ENCODE results near the gene DAAM2.

The DAAM2 gene

DNA sequence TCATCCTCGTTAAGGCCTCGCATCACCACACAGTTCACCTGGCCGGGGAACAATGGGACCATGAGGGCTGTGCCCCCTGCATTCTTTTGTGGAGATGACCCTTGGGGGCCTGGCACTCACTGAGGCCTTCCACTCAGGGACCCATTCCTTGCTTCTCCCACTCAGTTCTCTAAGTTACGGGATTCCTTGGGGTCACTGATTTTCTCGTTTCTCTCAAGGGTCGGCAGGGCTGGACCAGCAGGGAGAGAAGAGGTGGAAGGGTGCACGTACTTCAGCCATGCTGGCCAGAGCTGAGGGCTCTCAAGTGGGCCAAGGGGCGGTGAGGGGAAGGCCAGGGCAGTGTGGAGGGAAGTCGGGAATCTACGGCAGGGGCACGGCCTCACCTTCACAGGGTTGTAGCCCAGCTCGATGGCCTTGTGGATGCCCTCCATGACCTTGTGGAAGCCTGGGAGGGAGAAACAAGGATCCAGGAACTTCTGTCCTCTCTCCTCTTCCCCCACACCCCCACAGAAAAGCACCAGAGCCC lies 121.3 kb downstream of the DAAM2 start:
- DNase-seq, result no peak

DNA sequence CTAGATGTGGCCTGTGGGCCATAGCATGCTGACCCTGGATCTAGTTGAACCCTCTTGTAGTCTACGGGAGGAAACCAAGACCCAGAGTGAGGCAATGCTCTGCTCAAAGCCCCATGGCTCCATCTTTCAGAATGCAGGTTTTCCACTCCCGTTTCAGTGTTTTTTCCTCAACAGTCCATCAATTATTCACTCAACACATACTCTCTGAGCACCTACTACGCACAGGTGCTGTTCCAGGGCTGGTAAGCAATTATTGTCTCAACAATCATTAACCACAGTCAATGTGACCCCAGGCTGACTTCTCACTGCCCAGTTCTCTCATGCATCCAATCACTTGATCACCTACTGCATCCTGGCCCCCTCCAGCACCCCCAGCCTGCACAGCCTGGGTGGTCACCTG lies 122.1 kb downstream of the DAAM2 start:
- DNase-seq, result no peak

DNA sequence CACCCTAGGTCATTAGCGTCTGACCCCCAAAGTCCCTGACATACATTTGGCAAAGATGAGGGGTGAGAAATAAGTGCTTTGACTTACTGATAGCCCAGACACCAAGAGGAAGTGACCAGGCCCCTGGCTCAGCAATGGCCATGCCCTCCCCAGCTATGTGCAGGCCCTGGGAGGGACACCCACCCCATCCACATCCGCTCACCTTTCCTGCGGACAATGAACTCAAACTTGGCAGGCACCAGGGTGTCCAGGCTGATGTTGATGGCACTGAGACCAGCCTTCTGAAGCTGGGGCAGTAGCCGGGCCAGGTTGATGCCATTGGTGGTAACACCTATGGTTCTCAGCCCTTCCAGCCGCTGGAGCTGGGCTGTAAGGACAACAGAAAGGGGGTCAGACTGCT lies 123.7 kb downstream of the DAAM2 start:
- DNase-seq, result no peak

DNA sequence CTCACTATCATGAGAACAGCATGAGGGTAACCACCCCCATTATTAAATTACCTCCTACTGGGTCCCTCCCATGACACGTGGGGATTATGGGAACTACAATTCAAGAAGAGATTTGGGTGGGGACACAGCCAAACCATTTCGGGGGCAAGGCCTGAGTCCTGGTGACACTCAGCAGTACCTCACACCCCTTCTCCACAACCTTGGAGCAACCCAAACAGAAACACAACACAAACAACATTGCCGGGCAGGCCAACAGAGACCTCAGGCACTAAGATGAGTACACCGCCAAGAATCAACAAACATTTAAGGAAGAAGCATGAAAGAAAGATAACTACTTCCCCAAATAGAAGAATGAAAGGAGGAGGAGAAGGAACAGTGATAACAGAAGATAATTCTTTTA lies 125.2 kb downstream of the DAAM2 start:
- no peak for DNase-seq

DNA sequence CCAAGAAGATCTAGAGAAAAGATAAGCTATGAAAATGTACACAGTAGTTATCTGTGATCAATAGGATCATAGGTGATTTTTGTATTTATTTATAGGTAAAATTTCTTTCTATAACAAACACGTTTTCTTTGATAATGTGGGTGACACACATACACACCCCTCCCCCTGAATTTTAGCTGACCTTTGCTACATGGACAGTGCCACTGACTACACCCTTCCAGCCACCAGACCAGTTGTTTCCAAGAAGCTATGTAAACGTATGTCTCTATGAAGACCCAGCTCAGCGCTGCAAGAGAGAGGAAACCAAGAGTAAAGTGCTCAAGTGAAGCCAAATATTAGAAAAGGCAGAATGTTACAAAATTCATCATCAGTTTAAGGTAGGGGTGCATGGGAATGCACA lies 125.8 kb downstream of the DAAM2 start:
- DNase-seq, result no peak

DNA sequence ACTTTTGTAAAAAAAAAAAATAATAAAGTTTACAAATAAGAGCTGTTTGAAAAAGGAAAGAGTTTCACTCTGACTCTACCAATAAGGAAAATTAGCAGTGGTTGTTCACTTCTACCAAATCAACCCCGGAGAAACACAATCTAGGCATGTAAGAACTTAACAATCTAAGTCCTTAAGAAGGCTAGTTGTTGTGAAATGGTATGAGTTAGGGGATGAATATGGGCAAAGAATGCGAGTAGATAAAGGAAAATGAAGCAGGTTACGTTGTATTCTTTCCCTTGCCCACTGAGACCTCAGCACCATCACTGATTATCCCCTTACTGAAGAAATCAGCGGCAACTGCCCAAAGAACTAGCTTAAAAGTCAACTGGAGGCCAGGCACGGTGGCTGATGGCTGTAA lies 126.7 kb downstream of the DAAM2 start:
- no peak for DNase-seq

DNA sequence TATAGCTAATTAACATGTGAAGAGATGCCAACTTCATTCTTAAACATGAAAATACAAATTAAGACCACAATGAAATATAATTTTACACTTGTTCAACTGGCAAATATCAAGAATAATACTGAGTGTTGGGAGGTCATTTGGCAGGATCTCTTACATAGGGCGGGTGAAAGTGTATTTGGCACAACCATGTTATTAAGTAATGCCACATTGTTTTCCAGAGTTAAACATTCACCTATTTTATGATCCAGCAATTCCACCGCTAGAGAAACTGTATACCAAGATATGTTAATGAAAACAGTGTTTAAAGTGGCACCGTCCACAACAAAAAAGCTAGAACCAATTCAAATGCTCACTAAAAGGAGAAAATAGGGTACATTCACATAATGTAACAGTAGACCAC lies 128.0 kb downstream of the DAAM2 start:
- DNase-seq, result no peak

DNA sequence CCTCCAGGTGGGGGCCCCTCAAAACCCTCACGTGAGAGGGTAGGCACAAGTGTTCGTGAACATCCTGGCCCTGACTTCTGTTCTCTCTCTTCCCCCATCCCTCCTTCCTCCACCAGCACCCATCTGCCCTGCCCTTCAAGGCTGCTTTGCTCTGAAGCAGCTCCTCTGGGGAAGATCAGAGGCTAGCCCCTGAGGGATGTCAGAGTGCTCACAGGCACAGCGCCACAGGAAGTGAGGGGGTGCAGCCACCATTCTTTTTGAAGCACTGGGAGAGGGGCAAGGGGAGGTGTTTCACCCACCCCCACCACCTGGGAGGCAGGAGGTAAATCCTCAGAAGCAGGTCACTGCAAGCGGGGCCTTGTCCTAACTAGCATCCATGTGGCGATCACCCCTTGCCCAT lies 130.6 kb downstream of the DAAM2 start:
- no peak for DNase-seq

DNA sequence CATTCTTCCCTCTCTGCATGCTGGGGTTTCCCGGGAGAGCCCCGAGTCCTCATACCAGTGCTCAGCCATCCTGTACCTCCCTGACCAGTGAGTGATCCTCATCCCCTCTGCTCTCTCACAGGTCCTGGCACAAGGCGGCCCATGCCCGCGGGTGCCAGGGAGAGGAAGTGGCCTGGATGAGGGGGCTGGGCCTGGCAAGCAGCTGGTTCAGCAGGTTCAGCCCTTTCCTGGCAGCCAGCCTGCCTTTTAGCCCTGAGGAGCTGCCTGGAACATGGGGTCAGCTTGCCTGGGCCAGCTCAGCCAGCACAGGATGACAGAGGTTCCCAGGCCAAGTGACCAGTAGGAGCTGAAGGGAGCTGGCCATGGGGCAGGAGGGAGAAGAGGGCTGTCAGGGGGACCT lies 131.2 kb downstream of the DAAM2 start:
- no peak for DNase-seq

DNA sequence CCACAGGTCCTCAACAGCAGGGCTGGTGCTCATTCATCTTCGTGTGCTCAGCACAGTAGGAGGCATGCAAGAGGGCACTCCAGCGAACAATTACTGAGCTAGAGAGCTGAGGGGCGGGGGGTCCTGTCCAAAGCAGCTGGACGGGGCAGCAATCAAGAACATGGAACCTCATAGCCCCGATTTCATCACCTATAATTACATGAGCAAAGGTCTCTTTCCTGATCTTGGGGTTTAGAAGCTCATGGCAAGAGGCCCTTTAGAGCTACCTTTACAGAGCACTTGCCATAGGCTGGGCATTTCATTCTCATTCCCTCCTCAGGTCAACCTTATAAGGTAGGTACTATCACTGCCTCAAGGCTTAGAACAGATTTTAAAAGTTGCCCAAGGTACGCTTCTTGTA lies 131.7 kb downstream of the DAAM2 start:
- no peak for DNase-seq

DNA sequence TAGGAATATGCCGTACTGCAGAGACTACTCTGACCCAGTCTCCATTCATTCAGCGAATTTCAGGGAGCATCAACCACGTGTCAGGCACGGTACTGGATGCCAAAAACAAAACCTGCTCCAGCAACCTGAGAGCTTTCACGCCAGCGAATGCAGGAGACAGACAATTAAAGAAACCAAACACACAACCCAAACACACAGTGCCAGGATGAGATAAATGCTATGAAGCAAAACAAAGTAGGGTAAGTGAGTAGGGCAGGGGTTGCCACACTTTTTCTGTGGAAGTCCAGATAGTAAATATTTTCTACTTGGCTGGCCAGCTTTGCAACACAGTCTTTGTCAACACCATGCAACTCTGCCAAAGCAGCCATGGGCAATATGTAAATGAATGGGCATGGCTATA lies 132.1 kb downstream of the DAAM2 start:
- DNase-seq, result no peak

DNA sequence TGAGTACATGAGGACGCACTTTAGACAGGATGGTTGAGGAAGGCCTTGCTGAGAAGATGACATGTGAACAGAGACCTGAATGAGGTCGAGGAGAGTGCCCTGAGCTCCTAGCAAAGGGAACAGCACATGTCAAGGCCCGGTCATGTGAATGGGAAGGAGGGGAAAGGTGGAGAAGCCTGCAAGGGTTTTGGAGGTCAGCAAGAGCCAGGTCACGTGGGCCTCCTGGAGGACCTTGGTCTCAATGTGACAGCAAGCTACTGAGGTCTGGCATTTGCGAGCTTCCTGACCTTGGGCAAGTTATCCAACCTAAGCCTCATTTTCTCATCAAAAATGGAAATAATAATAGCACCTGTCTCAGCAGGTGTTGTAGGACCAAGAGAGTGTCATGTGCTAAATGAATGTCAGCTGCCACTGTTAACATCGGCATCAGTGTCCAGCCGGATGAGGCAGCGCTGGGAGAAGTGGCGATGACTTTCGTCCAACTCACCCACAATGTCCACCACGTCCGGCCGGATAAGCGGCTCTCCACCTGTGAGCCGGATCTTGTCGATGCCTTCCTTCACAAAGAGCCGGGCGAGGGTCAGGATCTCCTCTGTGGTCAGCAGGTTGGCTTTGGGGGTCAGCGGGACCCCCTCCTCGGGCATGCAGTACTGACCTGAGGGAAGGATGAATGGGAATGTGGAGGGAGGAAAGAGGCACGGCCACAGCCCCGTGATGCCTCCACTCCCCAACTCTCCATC lies 133.2 kb downstream of the DAAM2 start:
- no peak for DNase-seq

DNA sequence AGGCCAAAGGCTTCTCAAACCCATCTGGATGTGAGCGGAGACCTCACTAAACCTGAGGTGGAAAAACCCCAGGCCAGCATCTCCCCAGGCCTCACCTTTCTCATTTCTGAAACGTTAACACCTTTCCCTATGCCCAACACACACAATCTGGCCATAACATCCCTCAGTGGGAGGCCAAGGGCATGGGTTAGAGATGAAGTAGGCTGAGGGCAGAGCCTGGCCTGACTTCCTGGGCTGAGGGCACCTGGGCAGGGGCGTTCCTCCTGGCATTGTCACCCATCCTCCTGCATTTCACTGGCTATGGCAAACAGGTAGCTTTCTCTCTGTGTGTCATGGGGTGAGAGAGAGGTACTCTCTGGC lies 133.7 kb downstream of the DAAM2 start:
- DNase-seq, result no peak

DNA sequence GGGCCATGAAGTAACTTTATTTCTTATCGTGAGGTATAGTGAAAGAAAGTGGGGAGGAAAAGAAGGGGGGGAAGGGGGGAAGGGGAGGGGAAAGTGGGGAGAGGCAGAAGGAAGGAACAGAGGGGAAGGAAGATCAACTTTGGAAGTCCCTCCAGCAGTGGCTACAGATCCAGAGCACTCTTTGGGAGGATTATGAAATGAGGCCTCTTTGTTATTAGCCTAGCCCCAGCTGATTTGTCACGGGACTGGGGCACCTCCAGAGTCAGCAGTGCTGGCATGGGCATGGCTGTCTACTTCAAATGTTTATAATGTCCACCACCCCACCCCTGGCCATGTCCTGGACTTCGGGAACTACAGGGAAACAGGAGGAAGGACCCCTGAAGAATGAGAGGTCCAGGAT lies 134.5 kb downstream of the DAAM2 start:
- no peak for DNase-seq

DNA sequence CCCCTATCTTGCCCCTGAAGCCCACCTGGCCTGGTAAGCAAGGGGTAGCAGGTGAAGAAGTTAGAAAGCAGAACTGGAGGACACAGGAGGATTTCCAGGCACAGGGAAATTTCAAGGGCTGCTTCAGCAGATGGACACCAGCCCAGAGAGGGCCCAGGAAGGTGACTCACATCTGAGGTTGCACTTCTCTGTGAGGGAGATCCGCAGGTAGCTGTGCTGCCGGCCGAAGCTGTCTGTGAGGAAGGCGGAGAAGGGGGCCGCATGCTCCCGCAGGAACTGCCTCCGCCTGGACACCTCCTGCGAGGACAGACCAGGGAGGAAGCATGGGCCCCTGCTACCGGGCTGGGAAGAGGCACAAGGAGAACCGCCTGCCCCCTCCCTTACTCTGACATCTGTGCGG lies 135.0 kb downstream of the DAAM2 start:
- DNase-seq, result no peak

DNA sequence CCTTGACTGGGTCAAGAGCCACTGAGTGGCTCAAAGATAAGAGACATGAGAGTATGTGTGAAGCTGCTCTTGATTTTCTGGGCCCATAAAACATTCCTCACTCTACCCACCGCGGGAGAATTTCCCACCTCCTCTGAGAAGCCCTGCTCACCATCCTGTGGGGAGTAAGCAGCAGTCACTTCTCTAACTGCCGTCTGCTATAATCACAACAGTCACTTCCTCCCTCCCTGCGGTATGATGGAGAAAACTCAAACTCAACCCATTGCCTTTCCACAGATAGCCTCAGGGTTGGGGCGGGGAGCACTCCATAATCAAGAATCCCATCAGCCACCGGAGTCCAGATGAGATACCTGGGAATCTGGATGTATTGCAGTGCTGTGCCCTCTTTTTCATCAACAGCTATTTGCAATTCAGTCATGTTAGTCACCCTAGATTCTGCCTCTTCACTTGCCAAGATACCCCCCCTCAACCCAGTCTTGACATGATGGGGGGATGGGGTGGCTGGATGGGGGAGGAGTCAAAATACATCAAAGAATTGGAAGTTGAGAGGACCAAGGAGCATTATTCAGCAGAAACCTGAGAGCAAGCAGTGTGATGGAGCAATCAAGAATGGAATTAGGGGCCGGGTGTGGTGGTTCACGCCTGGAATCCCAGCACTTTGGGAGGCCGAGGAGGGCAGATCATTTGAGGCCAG lies 137.0 kb downstream of the DAAM2 start:
- DNase-seq, result no peak

DNA sequence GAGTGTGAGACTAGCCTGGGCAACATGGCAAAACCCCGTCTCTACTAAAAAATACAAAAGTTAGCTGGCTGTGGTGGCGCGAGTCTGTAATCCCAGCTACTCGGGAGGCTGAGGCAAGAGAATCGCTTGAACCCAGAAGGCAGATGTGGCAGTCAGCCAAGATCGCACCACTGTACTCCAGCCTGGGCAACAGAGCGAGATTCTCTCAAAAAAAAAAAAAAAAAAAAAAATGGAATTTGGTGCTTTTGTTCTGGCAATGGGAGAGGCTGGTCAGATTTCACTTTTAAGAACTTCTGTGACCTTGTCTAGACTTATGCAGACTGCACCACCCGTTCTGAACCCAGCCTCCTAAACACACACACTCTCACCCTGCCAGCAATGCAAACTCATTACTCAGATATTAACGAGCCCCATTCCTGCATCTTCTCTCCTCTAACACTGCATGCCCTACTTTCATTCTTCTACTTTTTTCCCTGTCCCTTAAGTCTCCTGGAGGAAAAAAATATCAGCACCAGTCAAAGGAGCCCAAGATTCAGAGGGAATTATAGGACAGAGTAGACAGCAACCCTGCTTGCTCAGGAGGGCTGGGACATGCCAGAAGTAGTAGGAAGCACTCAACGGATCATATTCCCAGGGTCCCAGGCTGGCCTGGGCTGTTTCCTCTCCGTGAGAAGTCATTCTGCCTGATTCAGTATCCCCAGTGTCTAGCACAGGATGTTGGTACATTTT lies 137.7 kb downstream of the DAAM2 start:
- DNase-seq, result no peak

DNA sequence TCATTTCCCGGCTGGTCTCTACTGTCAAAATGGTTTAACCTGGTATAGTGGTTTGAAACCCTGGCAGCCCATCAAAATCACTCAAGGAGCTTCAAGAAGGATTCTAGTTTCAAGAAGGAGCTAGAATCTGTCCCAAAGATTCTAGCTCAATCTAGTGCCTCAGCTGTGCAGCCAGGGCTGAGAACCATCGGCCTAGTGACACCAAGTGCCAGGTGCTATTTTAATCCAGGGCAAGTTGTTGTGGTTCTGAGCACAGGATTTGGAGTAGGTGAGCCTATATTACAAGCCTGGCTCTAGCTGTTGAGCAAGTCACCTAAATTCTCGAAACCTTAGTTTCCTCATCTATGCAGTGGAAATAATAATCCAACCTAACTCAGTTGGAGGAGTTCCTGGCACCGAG lies 138.4 kb downstream of the DAAM2 start:
- DNase-seq, result no peak

DNA sequence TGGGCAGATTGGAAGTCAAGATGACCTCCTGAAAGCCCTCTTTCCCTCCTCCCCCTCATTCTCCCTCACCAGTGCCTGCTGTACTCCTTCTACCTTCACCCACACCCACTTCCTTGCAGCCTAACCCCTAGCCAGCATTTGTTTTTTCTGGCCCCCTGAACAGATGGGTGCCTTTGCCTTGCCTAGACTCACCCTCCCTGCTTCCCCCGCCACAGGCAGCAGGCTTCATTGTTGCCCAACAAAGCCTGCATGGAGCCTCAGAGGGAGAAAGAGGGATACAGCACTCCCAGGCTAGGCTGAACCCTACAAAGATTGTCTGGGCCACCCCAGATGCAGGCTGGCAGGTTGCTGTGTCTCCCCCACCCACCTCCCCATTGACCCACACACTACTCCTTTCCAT lies 139.4 kb downstream of the DAAM2 start:
- no peak for DNase-seq

DNA sequence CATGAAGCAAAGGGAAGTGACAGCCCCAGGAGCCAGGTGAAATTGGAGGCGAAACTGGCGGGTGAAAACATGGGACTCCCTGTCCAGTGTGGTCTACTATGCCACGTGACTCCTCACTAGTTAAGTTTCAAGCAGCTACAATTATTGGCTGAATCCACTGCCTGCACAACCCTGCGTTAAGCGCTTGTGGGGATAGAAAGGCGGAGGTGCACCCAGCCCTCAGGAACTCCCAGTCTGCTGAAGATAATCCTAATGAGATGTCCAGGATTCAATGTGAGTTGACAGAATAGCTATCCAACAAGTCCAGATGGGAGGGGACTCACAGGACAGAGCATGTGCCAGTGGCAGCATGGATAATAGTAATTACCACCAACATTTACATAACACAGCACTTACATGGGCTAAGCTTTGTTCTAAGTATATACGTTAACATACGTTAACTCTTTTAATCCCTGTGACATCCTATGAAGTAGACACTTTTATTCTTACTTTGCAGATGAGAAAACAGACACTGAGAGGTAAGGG lies 140.3 kb downstream of the DAAM2 start:
- no peak for DNase-seq

DNA sequence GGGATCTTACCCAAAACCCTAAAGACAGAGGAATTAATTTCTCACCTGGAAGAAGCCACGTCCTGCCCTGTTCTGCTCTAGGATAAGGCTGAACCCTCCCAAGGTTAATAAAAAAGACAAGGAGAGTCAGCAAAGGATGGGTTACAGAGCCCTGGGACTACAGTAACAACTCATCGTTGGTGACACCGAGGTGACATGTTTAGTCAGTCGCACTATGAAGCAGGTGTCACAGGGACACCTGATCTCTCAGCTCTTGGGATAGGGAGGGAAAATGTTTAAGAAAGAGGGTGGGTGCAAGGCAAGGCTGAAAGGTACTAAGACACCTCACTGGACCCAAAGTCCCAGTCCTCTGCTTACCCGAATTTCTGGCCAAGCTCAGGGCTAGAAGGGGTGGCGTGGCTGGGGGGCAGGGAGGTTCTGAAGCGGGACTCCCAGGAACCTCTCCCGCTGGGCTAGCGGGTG lies 141.5 kb downstream of the DAAM2 start:
- no peak for DNase-seq

DNA sequence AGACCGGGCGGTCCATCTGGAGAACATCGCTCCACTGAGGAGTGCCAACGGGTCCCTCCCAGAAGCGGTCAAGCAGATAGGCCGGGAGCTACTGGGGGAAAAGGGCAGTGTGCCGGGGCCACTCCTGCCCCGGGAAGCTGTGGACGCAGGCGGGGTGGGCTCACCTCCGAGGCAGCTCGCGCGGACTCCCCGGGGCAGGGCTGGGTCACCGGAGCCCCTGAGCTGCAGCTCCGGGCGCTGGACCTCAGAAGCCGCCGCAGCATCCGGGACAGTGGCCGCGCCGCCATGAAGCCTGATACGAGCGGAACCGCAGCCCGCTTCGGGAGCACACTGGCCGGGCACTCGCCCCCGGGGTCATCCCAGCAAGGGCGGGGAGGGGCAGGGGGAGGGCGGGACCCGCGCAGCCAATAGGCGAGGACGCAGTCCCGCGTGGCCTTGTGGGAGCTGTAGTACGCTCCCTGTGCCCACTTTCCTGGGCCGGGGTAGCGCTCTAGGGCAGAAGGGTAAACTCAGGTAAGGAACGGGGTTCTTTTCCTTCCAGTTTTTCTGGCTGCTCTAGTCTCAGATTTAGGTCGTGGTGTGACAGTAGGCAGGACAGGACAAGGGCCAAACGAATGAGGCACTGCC lies 142.1 kb downstream of the DAAM2 start, which contains the start of gene MOCS1:
TSS of gene MOCS1 (minus strand) at position 332 of the 627 bp plus-strand sequence. CDS start at position 287, 45 bp downstream.
- DNase-seq, result no peak

DNA sequence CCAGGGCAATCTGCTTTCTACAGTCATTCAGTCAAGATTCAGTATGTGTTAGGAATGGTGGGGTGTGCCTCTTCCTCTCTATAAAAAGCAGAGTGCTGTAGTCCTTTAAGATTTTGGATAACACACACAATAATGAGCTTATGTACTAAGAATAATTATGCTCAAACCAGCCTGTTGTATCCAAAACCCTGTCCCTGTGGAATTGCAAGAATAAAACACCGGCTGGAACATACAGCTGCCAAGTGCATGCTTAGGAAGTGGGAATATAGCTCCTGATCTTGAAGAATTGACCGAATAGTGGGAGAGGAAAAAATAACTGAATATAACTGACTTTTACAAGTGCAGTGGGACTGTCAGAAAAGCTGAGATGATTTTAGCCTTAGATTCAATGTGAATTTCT lies 143.1 kb downstream of the DAAM2 start:
- DNase-seq, result no peak

Measured in NCI-H1436 treated with DMSO at 0.1 percent for 48 hours (cell line).